ENCODE results near the gene ENOPH1.
"Not testable (repeated sequence)": the region's sequence is repeated elsewhere in the genome, so short reads cannot be mapped to it uniquely, and the experiment has no call there.

The ENOPH1 gene

GRCh38 chr4:82467471-82467870, 37.1 kb downstream of the ENOPH1 start:
- TF ChIP-seq CTCF (IDR thresholded peaks at IDR 0.05; ENCODE audit: borderline replicate concordance, insufficient read depth, low read depth, low read length), result no peak
- no peak overlapping the region for H3K4me3 ChIP-seq (ENCODE audit: low read depth, low read length)

GRCh38 chr4:82469791-82470345, 39.5 kb downstream of the ENOPH1 start:
- no peak for TF ChIP-seq CTCF (IDR thresholded peaks at IDR 0.05; ENCODE audit: borderline replicate concordance, insufficient read depth, low read depth, low read length)
- no peak overlapping the region for H3K4me3 ChIP-seq (ENCODE audit: low read depth, low read length)

GRCh38 chr4:82473080-82473479, 42.7 kb downstream of the ENOPH1 start:
- not testable (repeated sequence) for H3K4me3 ChIP-seq (ENCODE audit: low read depth, low read length)

- TF ChIP-seq CTCF (IDR thresholded peaks at IDR 0.05; ENCODE audit: borderline replicate concordance, insufficient read depth, low read depth, low read length), result no peak
- H3K4me3 ChIP-seq (ENCODE audit: low read depth, low read length), result no peak overlapping the region
Measured at GRCh38 chr4:82473621-82474164, 43.3 kb downstream of the ENOPH1 start.

GRCh38 chr4:82475931-82476330, 45.5 kb downstream of the ENOPH1 start:
- not testable (repeated sequence) for H3K4me3 ChIP-seq (ENCODE audit: low read depth, low read length)

- H3K4me3 ChIP-seq (ENCODE audit: low read depth, low read length), result not testable (repeated sequence)
Measured at GRCh38 chr4:82477469-82477868, 47.1 kb downstream of the ENOPH1 start.

DNA sequence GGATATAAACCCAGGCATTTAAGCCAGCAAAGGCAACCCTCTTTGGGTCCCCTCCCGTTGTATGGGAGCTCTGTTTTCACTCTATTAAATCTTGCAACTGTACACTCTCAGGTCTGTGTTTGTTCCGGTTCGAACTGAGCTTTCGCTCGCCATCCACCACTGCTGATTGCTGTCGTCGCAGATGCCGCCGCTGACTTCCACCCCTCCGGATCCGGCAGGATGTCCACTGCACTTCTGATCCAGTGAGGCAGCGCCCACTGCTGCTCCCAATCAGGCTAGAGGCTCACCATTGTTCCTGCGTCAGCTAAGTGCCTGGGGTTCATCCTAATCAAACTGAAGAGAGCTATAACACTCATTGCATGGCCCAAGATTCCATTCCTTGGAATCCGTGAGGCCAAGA, 49.2 kb downstream of the ENOPH1 start:
- no peak for TF ChIP-seq CTCF (IDR thresholded peaks at IDR 0.05; ENCODE audit: borderline replicate concordance, insufficient read depth, low read depth, low read length)
- H3K4me3 ChIP-seq (ENCODE audit: low read depth, low read length), result no peak overlapping the region

- no peak for TF ChIP-seq CTCF (IDR thresholded peaks at IDR 0.05; ENCODE audit: borderline replicate concordance, insufficient read depth, low read depth, low read length)
- no peak overlapping the region for H3K4me3 ChIP-seq (ENCODE audit: low read depth, low read length)
Measured at GRCh38 chr4:82480771-82481505, 50.5 kb downstream of the ENOPH1 start.

- no peak for TF ChIP-seq CTCF (IDR thresholded peaks at IDR 0.05; ENCODE audit: borderline replicate concordance, insufficient read depth, low read depth, low read length)
Measured at GRCh38 chr4:82481506-82481840, 51.1 kb downstream of the ENOPH1 start.

More at GRCh38 chr4:82481506-82481840, 51.1 kb downstream of the ENOPH1 start:
- H3K4me3 ChIP-seq (ENCODE audit: low read depth, low read length), result no peak overlapping the region
